Stromal cell of bone marrow (primary cell): ENCODE results near the gene NRP1.

ENCODE experiments used
- DNase-seq: peaks from one replicate; pipeline ENCODE4 v3.0.0-alpha.2; 2012; ENCODE audit warnings: low read depth

The NRP1 gene

GRCh38 chr10:33212061-33212748 is 122.3 kb downstream of the NRP1 start:
- DNase-seq = no peak

DNA sequence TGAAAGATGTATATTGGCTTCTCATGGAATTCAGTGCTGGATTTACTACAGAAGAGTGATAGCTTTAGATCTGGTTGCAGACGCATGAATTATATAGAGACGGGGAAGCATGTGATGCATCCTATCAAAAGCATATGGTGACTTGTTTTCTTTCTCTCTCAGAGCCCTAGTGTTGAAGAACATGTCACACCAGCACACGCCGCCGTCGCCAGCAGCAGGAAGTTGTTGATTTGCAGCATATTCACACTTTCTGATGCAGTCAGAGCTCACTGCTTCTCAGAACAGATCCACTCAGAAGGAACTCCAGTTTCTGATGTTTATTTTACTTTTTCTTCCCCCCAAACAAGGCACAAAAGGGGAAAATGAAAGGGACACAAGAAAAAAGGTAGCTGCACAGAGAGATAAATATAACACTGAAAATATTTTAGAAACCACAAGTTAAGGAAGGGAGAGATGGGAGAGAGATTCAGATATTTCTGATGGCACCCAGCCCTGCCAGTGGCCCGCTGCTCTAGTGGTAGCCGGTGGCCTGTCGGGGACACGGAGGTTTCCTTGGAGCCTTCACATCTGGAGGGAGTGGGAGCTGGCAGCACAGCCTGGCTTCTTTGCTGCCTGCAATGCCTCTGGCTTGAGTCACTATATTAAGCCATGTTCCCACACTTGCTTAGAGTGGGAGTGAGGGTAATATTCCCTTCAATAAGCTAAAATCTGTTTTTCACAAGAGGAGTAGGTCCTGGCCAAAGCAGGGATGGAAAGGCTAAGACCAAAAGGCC is 123.2 kb downstream of the NRP1 start:
- peak; percentile 73 for DNase-seq

DNA sequence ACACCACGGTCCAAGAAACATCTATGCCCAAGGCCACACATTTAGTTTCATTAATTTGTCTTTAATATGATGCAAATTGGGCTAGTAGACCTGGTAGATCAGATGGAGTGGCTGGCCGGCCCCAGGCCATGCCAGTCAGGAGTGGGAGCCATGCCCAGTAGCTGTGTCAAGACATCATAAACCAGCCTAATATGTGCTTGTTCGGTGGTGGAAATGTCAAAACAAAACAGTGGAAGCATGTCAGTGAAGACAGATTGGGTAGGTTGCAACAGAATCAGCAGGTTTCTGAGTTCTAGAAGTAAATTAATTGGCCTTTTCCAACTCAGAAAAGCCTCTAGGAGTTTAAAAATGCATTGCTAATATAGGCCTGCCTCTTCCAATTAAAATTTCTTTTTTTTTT is 124.7 kb downstream of the NRP1 start:
- DNase-seq = no peak

GRCh38 chr10:33208166-33208565 is 126.3 kb downstream of the NRP1 start:
- no peak for DNase-seq

DNA sequence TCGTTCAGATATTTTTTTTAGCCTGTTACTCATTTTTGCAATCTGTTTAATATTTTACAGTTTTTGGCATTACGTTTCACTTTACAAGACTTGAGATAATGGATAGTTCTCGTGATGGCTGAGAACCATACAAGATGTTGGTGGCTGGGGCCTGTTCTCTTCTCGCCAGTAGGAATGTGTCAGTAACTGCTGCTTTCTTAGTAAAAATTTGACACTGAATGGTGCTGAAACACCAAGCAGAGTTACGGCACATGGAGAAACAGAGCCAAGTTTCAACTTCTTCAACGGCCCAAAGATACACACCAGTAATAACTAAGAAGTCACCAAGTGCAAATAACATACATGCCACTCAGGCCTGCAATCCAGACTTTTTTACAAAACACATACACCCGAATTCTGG is 130.4 kb downstream of the NRP1 start:
- DNase-seq = no peak

DNA sequence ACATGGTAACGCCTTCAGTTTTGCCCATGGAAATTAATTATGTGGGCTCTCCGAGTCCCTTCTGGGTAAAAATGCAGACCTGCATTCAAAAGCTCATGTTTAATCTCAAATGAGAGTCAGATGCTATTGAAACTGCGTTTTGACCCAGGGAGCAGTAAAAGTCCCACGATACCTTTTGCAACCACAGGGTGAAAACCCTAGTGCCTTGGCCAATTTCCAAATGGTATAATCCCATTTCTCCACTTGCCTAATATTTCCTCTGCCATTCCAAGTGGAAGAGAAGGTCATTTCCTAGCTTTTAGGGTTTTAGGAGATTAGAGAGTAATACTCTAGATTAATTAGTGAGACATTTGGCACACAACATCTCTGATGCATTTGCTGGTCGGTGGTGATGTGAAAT is 132.5 kb downstream of the NRP1 start:
- no peak for DNase-seq

DNA sequence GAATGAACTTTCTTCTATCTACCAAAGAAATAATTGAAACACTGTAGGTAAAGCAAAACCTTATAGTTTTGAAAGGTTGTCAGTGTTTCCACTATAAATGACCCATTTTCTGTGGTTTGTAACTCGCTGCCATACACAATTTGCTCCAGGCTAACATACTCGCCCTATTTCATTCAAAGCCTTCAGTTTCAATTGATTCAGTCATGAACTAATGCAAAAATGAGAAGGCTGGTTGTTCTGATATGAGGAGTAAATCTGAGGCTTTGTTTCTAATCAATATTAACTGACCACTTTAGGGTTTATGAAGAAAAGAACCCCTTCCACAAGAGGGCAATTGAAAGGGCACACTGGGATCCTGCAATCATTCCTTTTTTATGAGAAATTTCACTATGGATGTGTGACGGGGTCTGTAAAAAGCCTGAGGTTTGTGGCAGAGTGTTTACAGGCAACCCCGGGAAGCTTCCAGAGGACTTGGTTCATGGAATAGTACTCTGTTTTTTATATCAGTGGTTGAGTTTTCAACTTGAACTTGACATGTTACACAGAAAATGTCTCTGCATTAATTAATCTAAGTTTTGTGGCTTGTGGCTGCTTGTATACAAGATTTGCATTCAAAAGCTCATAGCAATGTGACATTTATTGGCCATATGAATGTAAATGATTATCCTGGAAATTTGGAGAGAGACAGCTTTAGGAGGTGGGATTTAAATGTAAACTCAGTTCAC is 133.2 kb downstream of the NRP1 start:
- no peak for DNase-seq

DNA sequence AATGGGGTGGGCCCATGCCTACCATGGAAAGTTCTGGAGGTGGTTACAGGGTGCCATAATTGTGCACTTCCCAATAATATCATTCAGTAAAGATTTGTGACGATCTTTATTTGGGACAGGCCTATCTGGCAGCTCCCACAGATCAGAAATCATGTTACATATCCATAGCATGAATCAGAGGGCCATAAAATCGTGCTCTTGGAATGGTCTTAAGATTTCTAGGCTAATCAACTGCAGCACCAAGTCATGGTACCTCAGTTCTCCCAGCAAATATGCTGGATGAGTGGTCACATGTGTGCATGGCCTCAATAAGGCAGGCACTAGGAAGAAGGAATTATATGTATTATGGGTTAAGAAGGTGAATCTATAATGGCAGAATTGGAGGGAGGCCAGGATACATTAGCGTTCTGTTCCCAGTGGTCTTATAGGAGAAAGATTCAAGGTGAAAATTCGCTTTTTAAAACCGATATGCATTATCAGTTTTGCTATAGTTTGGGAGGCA is 134.7 kb downstream of the NRP1 start:
- no peak for DNase-seq

GRCh38 chr10:33198610-33199009 is 135.9 kb downstream of the NRP1 start:
- DNase-seq = no peak

- DNase-seq = no peak
Measured at GRCh38 chr10:33196710-33197491, 137.6 kb downstream of the NRP1 start.

DNA sequence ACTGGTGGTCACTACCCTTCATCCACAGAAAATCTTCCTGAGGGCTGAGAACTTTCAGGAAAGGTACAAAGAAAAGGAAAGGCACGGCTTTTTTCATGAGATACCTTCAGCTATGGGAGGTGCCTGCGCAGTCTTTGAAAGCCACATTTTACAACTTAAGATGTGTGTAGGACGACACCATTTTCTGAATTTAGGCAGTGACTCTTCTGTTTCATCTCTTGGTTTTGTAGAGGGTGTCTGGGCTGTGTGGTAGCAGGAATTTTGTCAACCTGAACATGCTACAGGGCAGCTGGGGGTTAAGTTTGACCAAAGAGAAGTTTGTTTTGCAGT is 138.1 kb downstream of the NRP1 start:
- DNase-seq = no peak

DNA sequence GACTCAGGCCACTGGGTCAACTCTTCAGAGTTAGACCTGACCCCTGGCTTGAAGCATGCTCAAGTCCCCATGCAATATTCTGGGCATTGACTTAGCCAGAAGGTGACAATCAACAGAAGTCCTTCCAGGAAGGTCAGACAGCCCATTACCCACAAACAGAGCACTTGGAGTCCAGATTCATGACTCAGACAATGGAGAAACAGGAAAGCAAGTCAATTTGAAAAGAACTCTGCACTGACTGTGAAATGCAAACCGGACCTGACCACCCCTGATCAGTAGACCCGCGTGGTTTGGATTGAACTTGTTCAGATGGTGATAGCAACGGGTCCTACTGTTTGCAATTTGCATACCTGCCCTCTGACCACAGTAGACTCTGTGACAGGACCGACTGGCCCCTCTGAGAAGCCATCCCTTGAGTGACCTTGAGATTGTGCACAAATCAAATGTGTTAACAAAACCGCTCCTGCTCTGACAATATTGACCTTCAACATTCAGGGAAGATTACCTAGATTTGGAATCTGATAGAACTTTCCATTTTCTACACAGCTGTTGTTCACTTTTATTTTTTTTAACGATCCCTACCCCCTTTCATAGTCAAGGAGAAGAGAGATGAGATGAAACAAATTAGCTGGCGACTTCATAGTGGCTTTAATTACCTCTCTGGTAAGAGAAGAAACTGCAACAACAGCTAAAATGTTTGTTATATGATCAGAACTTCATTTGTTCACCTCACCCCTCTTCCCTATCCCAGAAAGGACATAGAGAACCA is 138.7 kb downstream of the NRP1 start:
- no peak for DNase-seq

DNA sequence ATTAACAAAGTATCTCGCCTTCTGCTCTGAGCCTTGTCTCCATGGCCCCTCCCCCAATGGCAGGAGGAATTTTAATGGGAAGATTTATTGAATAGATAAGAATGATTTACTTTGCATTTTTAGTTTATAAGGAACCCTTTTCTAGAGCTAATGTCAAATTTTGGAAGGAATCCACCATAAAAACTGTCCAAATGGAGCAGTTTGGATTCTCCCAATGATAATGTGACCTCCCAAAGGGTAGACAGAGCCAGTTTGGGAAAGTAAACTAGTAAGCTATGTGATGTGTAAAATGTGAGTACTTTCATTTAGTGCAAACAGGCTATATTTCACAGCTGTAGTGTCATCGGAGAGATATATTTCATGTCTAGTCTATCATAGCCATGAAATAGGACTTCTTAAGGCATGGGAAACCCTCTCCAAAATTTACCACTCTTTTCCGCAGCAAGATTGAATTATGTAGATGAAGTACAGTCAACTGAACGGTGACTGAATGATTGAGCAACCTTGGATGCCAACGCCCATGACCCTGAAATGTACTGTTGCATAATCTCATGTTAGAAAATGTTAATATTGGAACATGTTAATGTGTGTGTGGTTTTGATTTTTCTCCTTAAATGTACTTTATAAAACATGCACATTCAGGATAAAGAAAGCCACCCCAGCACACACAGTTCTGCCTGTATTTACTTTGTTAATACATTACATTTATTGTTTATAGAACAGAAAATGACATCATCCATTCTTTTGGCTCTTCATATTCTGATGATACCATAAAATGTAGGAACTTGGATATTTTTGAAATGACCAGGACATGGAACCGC is 140.6 kb downstream of the NRP1 start:
- DNase-seq = peak; percentile 64

- DNase-seq = peak; percentile 84
Measured at GRCh38 chr10:33193057-33193700, 141.3 kb downstream of the NRP1 start.

DNA sequence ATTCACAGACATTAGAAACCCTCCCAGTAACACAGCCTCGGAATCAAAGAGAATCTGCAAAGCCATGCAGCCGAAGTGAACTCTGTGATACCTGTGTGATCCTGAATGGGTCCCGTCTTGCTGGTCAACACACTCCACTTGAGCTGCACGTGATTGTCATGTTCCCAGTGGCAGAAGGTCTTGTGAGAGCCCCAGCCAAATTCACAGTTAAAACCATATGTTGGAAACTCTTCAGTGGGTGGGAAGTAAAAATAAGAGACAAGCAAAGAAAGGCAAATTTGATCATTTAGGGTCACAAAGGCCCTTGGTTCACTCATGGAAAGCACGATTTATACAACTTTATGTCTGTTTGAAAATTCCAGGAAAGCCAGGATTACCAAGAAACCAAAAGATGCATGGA is 142.3 kb downstream of the NRP1 start:
- no peak for DNase-seq

DNA sequence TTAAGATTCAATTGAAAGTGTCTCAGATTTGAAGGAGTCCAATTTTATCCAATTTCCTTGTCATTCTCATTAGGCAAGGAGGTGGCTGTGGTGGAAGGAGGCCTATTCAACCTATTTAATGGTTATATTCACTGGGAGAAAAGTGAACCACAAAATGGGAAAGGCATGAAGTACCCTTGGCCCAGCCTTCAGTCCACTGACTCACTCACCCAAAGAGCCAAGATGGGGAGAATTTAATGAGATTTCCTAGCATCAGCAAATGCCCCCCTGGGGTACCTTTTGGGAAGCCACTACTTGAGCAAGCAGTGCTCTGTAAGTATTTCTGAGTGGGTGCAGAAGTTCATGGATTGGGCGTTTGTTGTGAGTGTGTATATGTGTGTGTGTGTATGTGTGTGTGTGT is 144.1 kb downstream of the NRP1 start:
- peak; percentile 54 for DNase-seq

GRCh38 chr10:33189808-33190207 is 144.7 kb downstream of the NRP1 start:
- no peak for DNase-seq

DNA sequence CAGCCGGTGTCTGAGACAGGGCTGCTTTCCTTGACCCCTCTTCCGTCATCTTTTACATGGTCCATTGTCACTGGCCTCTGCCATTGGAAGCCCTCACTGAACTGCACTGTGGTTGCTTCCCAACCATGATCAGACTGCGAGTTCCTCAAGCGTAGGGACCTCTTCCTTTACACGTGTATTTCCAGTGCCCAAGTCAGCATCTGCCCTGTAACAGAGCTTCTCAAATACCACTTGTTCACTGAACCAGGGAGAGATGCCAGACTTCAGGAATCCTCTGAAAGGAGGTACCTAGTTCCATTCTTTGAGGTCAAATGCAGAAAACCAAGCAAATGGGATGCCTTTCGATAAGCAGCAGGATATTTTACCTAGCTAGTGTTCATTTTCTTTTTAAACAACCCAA is 145.1 kb downstream of the NRP1 start:
- DNase-seq = no peak

- no peak for DNase-seq
Measured at GRCh38 chr10:33187427-33187999, 147.0 kb downstream of the NRP1 start.

DNA sequence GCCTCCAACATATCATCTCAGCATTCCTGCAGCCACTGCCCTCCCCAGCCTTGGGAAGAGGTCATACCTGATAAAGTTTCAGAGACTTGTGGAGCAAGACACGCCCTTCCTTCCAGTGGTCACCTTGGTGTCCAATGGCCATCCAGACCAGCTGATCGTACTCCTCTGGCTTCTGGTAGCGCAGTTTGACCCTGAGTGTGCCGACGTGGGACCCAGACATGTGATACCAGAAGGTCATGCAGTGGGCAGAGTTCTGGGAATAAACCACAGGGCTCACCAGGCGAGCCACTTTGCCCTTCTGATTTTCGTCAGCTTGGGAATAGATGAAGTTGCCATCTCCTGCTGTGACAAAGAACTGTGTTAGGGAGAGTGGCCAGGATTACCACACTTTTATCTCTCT is 148.3 kb downstream of the NRP1 start:
- DNase-seq = no peak
